NOMO-1 treated with DMSO at 0.1 percent for 48 hours (cell line): ENCODE data around the gene TUBGCP5.
"Not testable (repeated sequence)": the region's sequence is repeated elsewhere in the genome, so short reads cannot be mapped to it uniquely, and the experiment has no call there.

ENCODE experiments used
- DNase-seq: peaks from one replicate; lab custom pipeline; 2025; ENCODE audit not compliant: unreplicated experiment; lab: John Stamatoyannopoulos, UW

The TUBGCP5 gene

GRCh38 chr15:23039143-23039916, at the start of gene TUBGCP5:
TSS of gene TUBGCP5 (minus strand) at chr15:23039569. CDS start at chr15:23039543, 26 bp downstream.
- DNase-seq: peak; percentile 97

DNA sequence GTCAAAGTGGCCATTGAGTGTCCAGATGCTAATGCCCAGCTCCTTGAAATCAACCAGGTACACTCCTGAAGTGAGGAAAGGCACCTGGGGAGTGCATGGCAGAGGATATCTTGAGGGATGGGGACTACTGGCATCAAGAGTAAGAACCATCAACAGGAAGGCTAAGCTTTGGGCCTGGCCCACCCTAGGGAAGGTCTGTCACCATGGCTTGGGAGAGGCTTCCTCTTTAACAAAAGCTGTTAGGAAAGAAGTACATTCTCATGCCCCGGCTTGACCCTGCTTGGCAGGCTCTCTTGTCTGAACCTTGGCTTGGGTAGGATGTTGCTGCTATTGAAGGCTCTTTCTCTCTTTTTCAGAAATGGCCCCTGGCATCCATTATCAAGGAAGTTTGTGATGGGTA, 43.7 kb upstream of the TUBGCP5 start:
- DNase-seq: no peak

GRCh38 chr15:23081996-23082737, 42.8 kb upstream of the TUBGCP5 start:
- DNase-seq: not testable (repeated sequence)

DNA sequence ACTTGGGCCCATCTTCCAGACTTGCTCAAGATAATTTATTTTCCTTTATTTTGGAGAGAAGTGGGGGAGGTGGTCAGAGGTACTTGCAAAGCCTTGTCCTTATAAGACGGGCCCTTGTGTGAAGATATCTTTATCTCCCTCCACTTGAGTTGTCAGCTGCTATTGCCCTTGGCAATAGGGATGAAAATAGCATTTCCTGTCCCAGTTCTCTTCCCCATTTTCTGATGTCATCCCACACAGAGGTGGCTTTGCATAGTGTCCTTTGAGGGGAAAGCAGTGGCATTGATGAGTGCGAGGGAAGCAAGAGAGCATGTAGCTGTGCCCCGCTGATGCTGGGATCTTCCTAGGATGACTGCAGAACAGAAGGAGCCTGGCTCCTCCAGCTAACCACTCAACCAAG, 41.9 kb upstream of the TUBGCP5 start:
- DNase-seq: no peak

- no peak for DNase-seq
Measured at GRCh38 chr15:23079766-23080165, 40.4 kb upstream of the TUBGCP5 start.

DNA sequence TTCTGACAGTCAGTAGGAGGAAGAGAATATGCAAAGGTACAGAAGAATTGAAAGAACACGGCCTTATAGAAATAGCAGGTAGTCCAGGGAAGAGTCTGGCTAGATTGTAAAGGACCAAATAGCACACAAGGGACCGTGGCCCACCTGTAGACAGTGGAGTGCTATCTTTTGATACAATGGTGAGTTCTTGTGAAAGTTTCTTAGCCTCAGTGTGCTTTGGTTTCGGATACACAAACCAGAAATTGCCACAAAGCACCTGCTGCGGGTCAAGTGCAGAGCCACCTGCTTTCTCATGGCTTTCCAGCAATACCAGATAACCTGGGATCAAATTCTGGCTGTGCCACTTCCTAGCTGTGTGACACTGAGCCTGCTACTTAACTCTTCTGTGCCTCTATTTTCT, 36.6 kb upstream of the TUBGCP5 start:
- DNase-seq: no peak

- peak; percentile 90 for DNase-seq
Measured at GRCh38 chr15:23074684-23075083, 35.3 kb upstream of the TUBGCP5 start.

GRCh38 chr15:23073890-23074646, 34.7 kb upstream of the TUBGCP5 start:
- no peak for DNase-seq

DNA sequence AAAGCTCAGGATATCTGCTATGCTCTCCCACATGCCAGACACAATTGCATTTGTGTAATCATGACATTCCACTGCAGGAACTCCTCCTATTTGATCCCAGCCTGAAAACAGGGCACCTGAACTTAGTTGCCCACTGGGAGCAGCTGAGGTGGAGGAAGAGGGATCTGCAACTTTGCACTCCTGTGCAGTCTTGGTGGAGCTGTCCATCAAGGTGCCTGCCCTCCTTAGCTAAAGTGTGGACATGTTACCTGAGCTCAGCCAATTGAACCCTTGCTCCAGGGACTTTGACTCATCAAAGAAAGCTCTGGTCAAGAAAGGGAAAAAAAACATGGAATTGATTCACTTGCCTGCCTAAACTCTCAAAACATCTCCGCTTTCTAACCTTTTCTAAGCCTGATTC, 33.3 kb upstream of the TUBGCP5 start:
- DNase-seq: no peak

DNA sequence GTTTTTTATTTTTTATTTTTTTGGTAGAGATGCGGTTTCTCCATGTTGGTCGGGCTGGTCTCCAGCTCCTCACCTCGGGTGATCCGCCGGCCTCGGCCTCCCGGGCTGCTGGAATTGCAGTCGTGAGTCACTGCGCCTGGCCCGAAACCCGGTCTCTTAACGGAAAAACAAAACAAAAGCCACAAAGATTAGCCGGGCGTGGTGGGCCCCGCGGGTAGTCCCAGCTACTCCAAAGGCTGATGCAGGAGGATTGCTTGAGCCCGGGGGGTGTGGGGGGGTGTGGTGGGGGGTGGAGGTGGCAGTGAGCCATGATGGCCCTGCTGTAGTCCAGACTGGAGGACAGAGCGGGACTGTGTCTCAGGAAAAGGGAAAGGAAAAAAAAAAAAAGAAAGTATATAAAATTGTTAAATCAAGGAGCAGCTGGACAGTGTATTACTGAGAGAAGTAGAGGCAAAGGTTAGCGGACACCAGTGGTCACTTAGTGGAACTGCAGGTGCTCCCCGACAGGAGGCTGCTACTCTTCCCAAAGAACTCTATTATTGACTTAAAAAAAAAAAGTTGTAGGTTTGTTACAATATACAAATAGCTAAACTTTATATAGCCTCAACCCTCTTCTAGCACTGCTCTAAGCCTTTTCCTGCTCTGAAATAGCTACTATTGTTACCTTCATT, 30.3 kb upstream of the TUBGCP5 start:
- no peak for DNase-seq

DNA sequence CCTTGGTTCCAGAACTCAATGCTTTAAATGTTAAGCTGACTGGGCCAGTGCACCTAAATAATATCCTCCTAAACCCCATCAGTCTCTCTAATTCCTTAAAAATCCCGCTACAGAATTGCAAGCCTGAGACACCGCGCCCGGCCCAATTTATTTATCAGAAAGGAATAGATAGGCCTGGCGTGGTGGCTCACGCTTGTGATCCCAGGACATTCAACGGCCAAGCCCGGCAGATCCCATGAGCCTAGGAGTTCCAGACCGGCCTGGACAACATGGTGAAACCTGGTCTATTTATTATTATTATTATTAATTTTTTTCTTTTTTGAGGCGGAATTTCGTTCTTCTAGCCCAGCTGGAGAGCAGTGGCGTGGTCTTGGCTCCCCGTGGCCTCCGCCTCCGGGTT, 28.0 kb upstream of the TUBGCP5 start:
- DNase-seq: no peak

GRCh38 chr15:23065836-23066235, 26.5 kb upstream of the TUBGCP5 start:
- no peak for DNase-seq

DNA sequence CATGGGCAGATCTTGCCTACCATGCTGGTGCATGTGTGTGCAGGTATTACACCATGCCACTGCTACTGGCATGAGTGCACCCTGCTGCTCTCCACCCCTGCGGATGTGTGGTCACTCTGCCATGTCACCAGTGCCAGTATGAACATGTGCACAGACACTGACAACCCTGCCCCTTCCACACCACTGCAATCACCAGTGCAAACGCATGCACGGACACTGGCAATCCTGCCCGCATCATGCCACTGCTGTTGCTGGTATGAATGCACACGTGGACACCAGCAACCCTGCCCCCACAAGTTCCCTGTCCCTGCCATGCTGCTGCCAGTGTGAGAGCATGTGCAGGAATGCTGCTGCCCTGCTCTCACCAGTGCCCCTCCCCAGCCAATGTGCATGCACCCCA, 24.8 kb upstream of the TUBGCP5 start:
- DNase-seq: no peak

GRCh38 chr15:23057707-23058106, 18.3 kb upstream of the TUBGCP5 start:
- no peak for DNase-seq

GRCh38 chr15:23055316-23055715, 15.9 kb upstream of the TUBGCP5 start:
- no peak for DNase-seq

DNA sequence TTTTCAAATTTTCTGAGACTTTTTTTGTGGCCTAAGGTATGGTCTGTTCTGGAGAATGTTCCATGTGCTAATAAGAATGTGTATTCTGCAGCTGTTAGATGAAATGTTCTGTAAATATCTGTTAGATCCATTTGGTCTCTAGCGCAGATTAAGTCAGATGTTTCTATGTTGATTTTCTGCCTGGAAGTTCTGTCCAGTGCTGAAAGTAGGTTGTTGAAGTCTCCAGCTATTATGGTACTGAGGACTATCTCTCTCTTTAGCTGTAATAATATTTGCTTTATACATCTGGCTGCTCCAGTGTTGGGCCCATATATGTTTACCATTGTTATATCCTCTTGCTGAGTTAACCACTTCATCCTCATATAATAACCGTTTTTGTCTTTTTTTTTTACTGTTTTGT, 13.2 kb upstream of the TUBGCP5 start:
- DNase-seq: no peak

DNA sequence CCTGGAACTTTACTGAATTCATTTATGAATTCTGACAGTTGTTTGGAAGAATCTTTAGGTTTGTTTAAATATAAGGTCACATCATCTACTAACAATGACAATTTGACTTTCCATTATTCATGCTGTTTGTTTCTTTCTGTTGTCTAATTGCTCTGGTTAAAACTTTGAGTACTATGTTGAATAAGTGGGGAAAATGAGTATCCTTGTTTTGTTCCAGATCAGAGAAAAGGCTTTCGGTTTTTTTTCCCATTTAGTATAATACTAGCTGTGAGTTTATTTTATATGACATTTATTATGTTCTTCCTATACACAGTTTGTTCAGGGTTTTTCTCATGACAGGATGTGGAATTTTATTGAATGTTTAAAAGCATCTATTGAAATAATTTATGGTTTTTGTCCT, 11.3 kb upstream of the TUBGCP5 start:
- no peak for DNase-seq

- DNase-seq: no peak
Measured at GRCh38 chr15:23049984-23050628, 10.7 kb upstream of the TUBGCP5 start.

- DNase-seq: not testable (repeated sequence)
Measured at GRCh38 chr15:23048572-23049282, 9.4 kb upstream of the TUBGCP5 start.

DNA sequence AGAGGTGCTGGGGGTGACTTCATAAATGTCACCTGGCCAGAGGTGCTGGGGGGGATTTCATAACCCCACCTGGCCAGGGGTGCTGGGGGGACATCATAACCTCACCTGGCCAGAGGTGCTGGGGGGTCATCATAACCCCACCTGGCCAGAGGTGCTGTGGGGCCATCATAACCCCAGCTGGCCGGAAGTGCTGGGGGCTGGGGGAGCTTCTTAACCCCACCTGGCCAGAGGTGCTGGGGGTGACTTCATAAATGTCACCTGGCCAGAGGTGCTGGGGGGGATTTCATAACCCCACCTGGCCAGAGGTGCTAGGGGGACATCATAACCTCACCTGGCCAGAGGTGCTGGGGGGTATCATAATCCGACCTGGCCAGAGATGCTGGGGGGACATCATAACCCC, 4.6 kb upstream of the TUBGCP5 start:
- DNase-seq: not testable (repeated sequence)
